K562 (cell line): ENCODE data around the gene RSPH1. TPM values are rescaled to one million over a fixed set of nuclear protein-coding genes. Genes with fewer than 3 reads are reported as not detected.

ENCODE experiments used
- ATAC-seq: fragments of 200-7000 bp; cut with Tn5 transposase; 3 replicates; pipeline ENCODE4 v1.9.1; 2020; ENCODE audit warnings: moderate library complexity
- BruUV-seq: library from RNA; stranded (reverse); fragments of 400-500 nt; replicated peaks from 2 replicates; lab custom pipeline; 2021; lab: Mats Ljungman, UMichigan
- CTCF ChIA-PET: fragments of 300-600 bp; formaldehyde crosslinking; extraction: SDS; loops from one replicate; lab custom pipeline; 2021; ENCODE audit warnings: low intra/inter-chr PET ratio; lab: Yijun Ruan, JAX
- POLR2A ChIA-PET: fragments of 300-600, 350-650 bp; sonication (Branson Sonifier 250); formaldehyde crosslinking; extraction: SDS; loops from one replicate; lab custom pipeline; 2021; ENCODE audit warnings: antibody characterized with exemption, inconsistent platforms; lab: Yijun Ruan, JAX
- DNase-seq, 4 experiments: peaks; one replicate each; pipeline versions ENCODE4 v3.0.0 to v3.0.0-alpha.2; 2011 to 2018; ENCODE audit warnings: low spot score in 3 of 4, mixed read lengths in 3 of 4; ENCODE audit errors: extremely low read depth in 1 of 4
- FAIRE-seq: peaks from 2 replicates; lab custom pipeline; 2011; peaks lifted over from hg19 to GRCh38; lab: Jason Lieb, UNC
- H2AFZ ChIP-seq: 2 replicates; pipeline ENCODE4 v1.6.0; 2011; ENCODE audit warnings: low read depth, low read length, control low read depth, inconsistent platforms
- H3K27ac ChIP-seq: fragments of 200-600 bp; 3 replicates; pipeline ENCODE4 v1.8.0; 2011; ENCODE audit warnings: low read depth, mild to moderate bottlenecking, control low read depth, inconsistent platforms, low read length, moderate library complexity, mixed read lengths; ENCODE audit errors: extremely low read depth
- H3K27me3 ChIP-seq, 2 experiments: fragments of 300-600 bp in 1 of 2; 2 replicates in 1 of 2; 3 replicates in 1 of 2; pipeline versions ENCODE4 v1.6.0 to v1.8.0; 2011; ENCODE audit warnings: inconsistent platforms in 2 of 2, low read length in 2 of 2, mild to moderate bottlenecking in 1 of 2, mixed read lengths in 1 of 2, moderate library complexity in 1 of 2; ENCODE audit not compliant: control insufficient read depth in 2 of 2, insufficient read depth in 2 of 2
- H3K36me3 ChIP-seq: fragments of 300-600 bp; 3 replicates; pipeline ENCODE4 v1.8.0; 2011; ENCODE audit warnings: mild to moderate bottlenecking, low read length, inconsistent platforms; ENCODE audit not compliant: control insufficient read depth, insufficient read depth
- H3K4me1 ChIP-seq, 2 experiments: fragments of 200-600 bp in 1 of 2; replicated peaks in 1 of 2; 2 replicates in 1 of 2; 3 replicates in 1 of 2; pipeline versions ENCODE4 v1.5.1 to v1.8.0; 2011; ENCODE audit warnings: inconsistent platforms in 2 of 2, low read length in 2 of 2, mild to moderate bottlenecking in 1 of 2, mixed read lengths in 1 of 2, moderate library complexity in 1 of 2; ENCODE audit not compliant: control insufficient read depth in 2 of 2, insufficient read depth in 2 of 2
- H3K4me2 ChIP-seq: 2 replicates; pipeline ENCODE4 v1.6.1; 2011; ENCODE audit warnings: low read length, control low read depth, inconsistent platforms, mixed read lengths; ENCODE audit not compliant: insufficient read depth
- H3K4me3 ChIP-seq: fragments of 200-600 bp; sonication (generic), shearing (Covaris generic); 2 replicates; pipeline ENCODE4 v1.5.1; 2016; ENCODE audit warnings: control low read depth, inconsistent platforms
- H3K79me2 ChIP-seq: fragments of 200-600 bp; 3 replicates; pipeline ENCODE4 v1.8.0; 2011; ENCODE audit warnings: low read length, inconsistent platforms; ENCODE audit not compliant: control insufficient read depth, insufficient read depth
- H3K9ac ChIP-seq, 2 experiments: 2 replicates each; pipeline versions ENCODE4 v1.6.0 to v1.6.1; 2011; ENCODE audit warnings: low read depth in 2 of 2, low read length in 2 of 2, control low read depth in 1 of 2, inconsistent platforms in 1 of 2, mild to moderate bottlenecking in 1 of 2, mixed read lengths in 1 of 2; ENCODE audit not compliant: insufficient read depth in 1 of 2
- H3K9me1 ChIP-seq: one replicate; pipeline ENCODE4 v1.6.0; 2011; ENCODE audit warnings: inconsistent platforms, mild to moderate bottlenecking, low read length, moderate library complexity; ENCODE audit not compliant: control insufficient read depth, insufficient read depth
- H3K9me3 ChIP-seq: replicated peaks from 2 replicates; pipeline ENCODE4 v1.5.1; 2011; ENCODE audit warnings: low read depth, low read length, inconsistent platforms; ENCODE audit not compliant: control insufficient read depth, insufficient read depth
- H4K20me1 ChIP-seq: replicated peaks from 2 replicates; pipeline ENCODE4 v1.6.1; 2011; ENCODE audit warnings: low read length, inconsistent platforms, mixed read lengths; ENCODE audit not compliant: control insufficient read depth, insufficient read depth
- FOXK2 ChIP-seq, 2 experiments: fragments of 450-650 bp; IDR thresholded peaks in 1 of 2; conservative IDR thresholded peaks in 1 of 2; 2 replicates each; pipeline ENCODE4 v1.6.1; 2016; ENCODE audit warnings: low read depth in 2 of 2, mild to moderate bottlenecking in 1 of 2
- SIX5 ChIP-seq, 2 experiments: IDR thresholded peaks; 2 replicates each; pipeline ENCODE4 v1.6.1; 2011; ENCODE audit warnings: low read length in 2 of 2, borderline replicate concordance in 1 of 2, low read depth in 1 of 2, mild to moderate bottlenecking in 1 of 2, moderate library complexity in 1 of 2; ENCODE audit not compliant: insufficient read depth in 1 of 2
- ZFX ChIP-seq: sonication (generic); formaldehyde crosslinking; IDR thresholded peaks from 2 replicates; pipeline ENCODE4 v1.8.0; 2022; ENCODE audit warnings: mild to moderate bottlenecking, missing genetic modification reagents, moderate library complexity
- WGBS: fragments of 100-300 bp; shearing (Covaris generic); methylation state at CpG from one replicate; pipeline ENCODE4 v1.1.6; 2016; ENCODE audit warnings: low coverage, mixed read lengths; ENCODE audit not compliant: insufficient coverage; ENCODE audit errors: missing lambda C conversion rate; 5-methylcytosine and 5-hydroxymethylcytosine counted together
- in situ Hi-C: fragments of 300-500 bp; cut with MboI; formaldehyde crosslinking; loops from 4 replicates; pipeline ENCODE4 v1.15.0; 2018; ENCODE audit warnings: inconsistent platforms, mixed read lengths
- intact Hi-C: fragments of 100-400 bp; cut with micrococcal nuclease; formaldehyde crosslinking; loops from 2 replicates; pipeline ENCODE4 v1.14.2; 2022
- polyA plus RNA-seq, 8 experiments: library from polyadenylated mRNA; depleted of rRNA in 4 of 8; stranded (reverse) in 5 of 8; unstranded in 3 of 8; fragments of >200 nt; fragmentation: Nextera tagmentation in 2 of 8; fragmentation: Illumina TruSeq in 1 of 8; extraction: Ambion mirVana in 2 of 8; extraction: Trizol in 1 of 8; gene quantifications; 2 replicates each; pipeline versions ENCODE4 v1.2.1 to v1.2.3, GENCODE V29; 2011 to 2014; ENCODE audit warnings: inconsistent platforms in 1 of 8, missing spikeins in 1 of 8
- total RNA-seq, 7 experiments: library from RNA; depleted of rRNA in 6 of 7; stranded (reverse); fragments of >200 nt in 6 of 7; fragmentation: Illumina TruSeq in 2 of 7; extraction: Trizol in 2 of 7; gene quantifications; 2 replicates each; pipeline versions ENCODE4 v1.2.1 to v1.2.3, GENCODE V29; 2011 to 2021; ENCODE audit warnings: low replicate concordance in 1 of 7
- TF ChIP-seq, protein P1 (sequence below), 2 experiments: fragments of 450-650 bp; formaldehyde crosslinking in 1 of 2; IDR thresholded peaks; 2 replicates each; pipeline versions ENCODE4 v1.4.0 to v1.6.1; 2014 to 2020; ENCODE audit warnings: mild to moderate bottlenecking in 2 of 2, borderline replicate concordance in 1 of 2, low read depth in 1 of 2
- TF ChIP-seq, protein P2 (sequence below): fragments of 450-650 bp; formaldehyde crosslinking; IDR thresholded peaks from 2 replicates; pipeline ENCODE4 v1.4.0; 2022; ENCODE audit warnings: missing genetic modification characterization

RSPH1 gene
- total and polyA plus RNA-seq, 9 of the 15 experiments (the other 6 are each of a cell fraction or from before 2014, with no cell fraction given) = 0.17 TPM; not detected in 8

DNA sequence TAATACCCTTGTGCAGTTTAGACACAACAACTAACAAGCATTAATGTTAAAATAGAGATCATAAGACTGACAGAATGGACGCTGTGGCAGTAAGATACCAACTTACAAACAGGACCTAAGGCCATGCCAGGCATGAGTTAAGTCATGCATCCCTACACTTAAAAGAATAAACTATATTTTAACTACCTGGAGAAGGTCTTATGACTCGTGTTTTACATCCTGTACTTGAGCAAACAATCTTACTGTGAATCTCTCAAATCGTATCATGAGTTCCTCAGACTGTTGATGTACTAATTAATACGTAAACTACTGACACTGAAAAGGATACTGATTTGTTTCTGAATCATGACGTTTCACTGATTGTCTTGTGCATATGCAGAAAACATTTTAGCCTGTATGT is 2.0 kb upstream of the RSPH1 start (continued):
- TF ChIP-seq, protein P1, sequence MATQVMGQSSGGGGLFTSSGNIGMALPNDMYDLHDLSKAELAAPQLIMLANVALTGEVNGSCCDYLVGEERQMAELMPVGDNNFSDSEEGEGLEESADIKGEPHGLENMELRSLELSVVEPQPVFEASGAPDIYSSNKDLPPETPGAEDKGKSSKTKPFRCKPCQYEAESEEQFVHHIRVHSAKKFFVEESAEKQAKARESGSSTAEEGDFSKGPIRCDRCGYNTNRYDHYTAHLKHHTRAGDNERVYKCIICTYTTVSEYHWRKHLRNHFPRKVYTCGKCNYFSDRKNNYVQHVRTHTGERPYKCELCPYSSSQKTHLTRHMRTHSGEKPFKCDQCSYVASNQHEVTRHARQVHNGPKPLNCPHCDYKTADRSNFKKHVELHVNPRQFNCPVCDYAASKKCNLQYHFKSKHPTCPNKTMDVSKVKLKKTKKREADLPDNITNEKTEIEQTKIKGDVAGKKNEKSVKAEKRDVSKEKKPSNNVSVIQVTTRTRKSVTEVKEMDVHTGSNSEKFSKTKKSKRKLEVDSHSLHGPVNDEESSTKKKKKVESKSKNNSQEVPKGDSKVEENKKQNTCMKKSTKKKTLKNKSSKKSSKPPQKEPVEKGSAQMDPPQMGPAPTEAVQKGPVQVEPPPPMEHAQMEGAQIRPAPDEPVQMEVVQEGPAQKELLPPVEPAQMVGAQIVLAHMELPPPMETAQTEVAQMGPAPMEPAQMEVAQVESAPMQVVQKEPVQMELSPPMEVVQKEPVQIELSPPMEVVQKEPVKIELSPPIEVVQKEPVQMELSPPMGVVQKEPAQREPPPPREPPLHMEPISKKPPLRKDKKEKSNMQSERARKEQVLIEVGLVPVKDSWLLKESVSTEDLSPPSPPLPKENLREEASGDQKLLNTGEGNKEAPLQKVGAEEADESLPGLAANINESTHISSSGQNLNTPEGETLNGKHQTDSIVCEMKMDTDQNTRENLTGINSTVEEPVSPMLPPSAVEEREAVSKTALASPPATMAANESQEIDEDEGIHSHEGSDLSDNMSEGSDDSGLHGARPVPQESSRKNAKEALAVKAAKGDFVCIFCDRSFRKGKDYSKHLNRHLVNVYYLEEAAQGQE (IDR thresholded peaks at IDR 0.05; ENCODE audit: borderline replicate concordance) = no peak
- TF ChIP-seq, protein P1 (CRISPR knock-in tag; IDR thresholded peaks at IDR 0.05; ENCODE audit: low read depth) = no peak

DNA sequence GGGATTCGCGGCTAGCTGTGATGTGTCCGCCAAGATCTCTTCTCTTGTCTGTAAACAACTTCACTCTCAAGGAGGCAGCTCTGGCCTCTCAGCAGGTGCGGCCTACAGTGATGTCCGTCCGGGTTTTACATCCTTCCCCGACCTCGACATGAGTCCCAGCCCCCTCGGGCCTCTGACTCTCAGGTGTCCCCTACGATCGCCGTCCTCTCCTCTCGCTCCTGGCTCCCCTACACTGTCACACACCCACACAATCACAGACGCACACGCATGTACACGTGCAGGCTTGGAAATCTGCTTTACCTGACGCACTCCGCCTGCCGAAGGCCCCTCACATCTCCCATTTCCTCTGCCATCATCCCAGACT is 797 bp upstream of the RSPH1 start:
- Histone ChIP-seq H3K9me3 (no peaks in the 10 kb centered on the region), H3K9ac (peak overlapping the region; percentile 23 to 92; a peak in 2 of 4 replicates), H2AFZ (peak overlapping the region; percentile 77), H3K36me3 (no peaks in the 10 kb centered on the region), H4K20me1 (no peaks in the 10 kb centered on the region), H3K4me1 (peaks cover 15 to 16% of the 10 kb centered on the region in 2 experiments; a peak in 4 of 5 replicates), H3K27ac (no peak overlapping the region), H3K9me1 (no peaks in the 10 kb centered on the region), H3K4me3 (peak overlapping the region; percentile 44), H3K79me2 (no peaks in the 10 kb centered on the region), H3K4me2 (peak overlapping the region; percentile 82), H3K27me3 (peaks cover 22 to 31% of the 10 kb centered on the region in 2 experiments)
- in situ Hi-C loops (no loop called here), intact Hi-C loops (loop anchor here (5.0 kb wide), 1 partner anchor 485 kb away; the partner anchor contains the start of gene ZBTB21)
- no peak for FAIRE-seq
- no peak for DNase-seq
- TF ChIP-seq, protein P2, sequence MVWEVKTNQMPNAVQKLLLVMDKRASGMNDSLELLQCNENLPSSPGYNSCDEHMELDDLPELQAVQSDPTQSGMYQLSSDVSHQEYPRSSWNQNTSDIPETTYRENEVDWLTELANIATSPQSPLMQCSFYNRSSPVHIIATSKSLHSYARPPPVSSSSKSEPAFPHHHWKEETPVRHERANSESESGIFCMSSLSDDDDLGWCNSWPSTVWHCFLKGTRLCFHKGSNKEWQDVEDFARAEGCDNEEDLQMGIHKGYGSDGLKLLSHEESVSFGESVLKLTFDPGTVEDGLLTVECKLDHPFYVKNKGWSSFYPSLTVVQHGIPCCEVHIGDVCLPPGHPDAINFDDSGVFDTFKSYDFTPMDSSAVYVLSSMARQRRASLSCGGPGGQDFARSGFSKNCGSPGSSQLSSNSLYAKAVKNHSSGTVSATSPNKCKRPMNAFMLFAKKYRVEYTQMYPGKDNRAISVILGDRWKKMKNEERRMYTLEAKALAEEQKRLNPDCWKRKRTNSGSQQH (CRISPR knock-in tag) = 0 out of 2 replicates have a peak, but pooled peaks have one; percentile 33
- TF ChIP-seq FOXK2 (conservative IDR thresholded peaks at IDR 0.05 in 1 of 2, IDR thresholded peaks at IDR 0.05 in 1 of 2; ENCODE audit: low read depth in 2 of 2) (0 out of 4 replicates have a peak, but pooled peaks of 1 of the 2 experiments have one; percentile 40), ZFX (CRISPR knock-in tag) (peak; percentile 36), SIX5 (IDR thresholded peaks at IDR 0.05; ENCODE audit: borderline replicate concordance in 1 of 2, insufficient read depth in 1 of 2, low read depth in 1 of 2, low read length in 2 of 2) (no peak)
- no TSS peak for BruUV-seq
- ChIA-PET POLR2A (interaction anchor here (0.7 to 1.8 kb wide), 4 partner anchors 9 to 285 kb away, joined by 3 to 4 read pairs (median 3); no protein-coding TSS in a partner anchor), CTCF (no interaction called here)
- WGBS = 10% methylated on average over 19 of the region's 19 CpGs
- no peak for ATAC-seq
